ENCODE results near the gene CAMK1D. TPM values are rescaled to one million over a fixed set of nuclear protein-coding genes. Genes with fewer than 3 reads are reported as not detected.

The CAMK1D gene
- total RNA-seq, 1 experiment from 2014 or later, result 6.0 TPM

DNA sequence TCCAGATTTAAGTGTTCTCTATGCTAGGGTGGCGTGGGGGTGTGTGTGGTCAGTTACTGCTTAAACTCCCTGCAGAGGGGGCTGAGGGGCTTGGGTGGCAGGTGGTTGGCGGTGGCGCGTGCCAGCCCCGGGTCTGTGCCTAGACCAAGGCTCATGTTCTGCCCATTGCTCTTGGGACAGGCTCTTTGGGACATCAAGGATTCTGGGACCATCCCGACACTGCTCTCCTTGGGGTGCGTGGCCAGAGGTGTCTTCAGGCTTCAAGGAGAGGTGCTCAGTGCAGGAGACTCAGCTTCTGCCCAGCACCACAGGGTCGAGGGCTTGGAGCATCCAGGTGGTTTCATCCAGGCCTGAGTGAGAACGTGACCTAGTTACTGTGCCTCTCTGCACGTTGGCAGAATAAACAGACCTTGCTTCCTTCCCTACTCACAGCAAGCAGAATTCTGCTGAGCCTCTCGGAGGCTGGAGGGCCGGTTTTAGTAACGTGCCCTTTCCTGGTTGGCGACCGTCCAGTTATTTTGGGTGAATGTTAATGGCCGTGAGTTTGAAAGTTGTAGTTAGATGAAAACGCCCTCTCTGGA lies 39.9 kb downstream of the CAMK1D start:
- no peak for TF ChIP-seq EZH2 (IDR thresholded peaks at IDR 0.05; ENCODE audit: low read depth)
- TF ChIP-seq, protein P1, sequence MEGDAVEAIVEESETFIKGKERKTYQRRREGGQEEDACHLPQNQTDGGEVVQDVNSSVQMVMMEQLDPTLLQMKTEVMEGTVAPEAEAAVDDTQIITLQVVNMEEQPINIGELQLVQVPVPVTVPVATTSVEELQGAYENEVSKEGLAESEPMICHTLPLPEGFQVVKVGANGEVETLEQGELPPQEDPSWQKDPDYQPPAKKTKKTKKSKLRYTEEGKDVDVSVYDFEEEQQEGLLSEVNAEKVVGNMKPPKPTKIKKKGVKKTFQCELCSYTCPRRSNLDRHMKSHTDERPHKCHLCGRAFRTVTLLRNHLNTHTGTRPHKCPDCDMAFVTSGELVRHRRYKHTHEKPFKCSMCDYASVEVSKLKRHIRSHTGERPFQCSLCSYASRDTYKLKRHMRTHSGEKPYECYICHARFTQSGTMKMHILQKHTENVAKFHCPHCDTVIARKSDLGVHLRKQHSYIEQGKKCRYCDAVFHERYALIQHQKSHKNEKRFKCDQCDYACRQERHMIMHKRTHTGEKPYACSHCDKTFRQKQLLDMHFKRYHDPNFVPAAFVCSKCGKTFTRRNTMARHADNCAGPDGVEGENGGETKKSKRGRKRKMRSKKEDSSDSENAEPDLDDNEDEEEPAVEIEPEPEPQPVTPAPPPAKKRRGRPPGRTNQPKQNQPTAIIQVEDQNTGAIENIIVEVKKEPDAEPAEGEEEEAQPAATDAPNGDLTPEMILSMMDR (conservative IDR thresholded peaks at IDR 0.05), result no peak
- Histone ChIP-seq H3K9me2 (ENCODE audit: insufficient read depth) (no peaks in the 10 kb centered on the region), H2AFZ (no peak overlapping the region), H3K4me1 (replicated peaks; ENCODE audit: insufficient read depth) (no peaks in the 10 kb centered on the region), H3K27ac (no peak overlapping the region), H4K20me1 (ENCODE audit: insufficient read depth) (no peaks in the 10 kb centered on the region), H3F3A (ENCODE audit: insufficient read depth, low read depth) (no peaks in the 10 kb centered on the region), H3K4me2 (no peak overlapping the region), H3K4me3 (no peak overlapping the region), H3K27me3 (ENCODE audit: insufficient read depth, low read depth) (no peaks in the 10 kb centered on the region), H3K79me2 (ENCODE audit: low read depth) (peaks cover 7% of the 10 kb centered on the region; the same call in 1 of the 2 replicates), H3K9me3 (ENCODE audit: insufficient read depth, low read depth) (no peaks in the 10 kb centered on the region), H3K36me3 (ENCODE audit: low read depth) (no peaks in the 10 kb centered on the region)
- ChIA-PET CTCF (no interaction called here), POLR2A (ENCODE audit: unreplicated experiment) (no interaction called here)
- peak; percentile 36 to 48 for DNase-seq
- intact Hi-C loops (cut with micrococcal nuclease; ENCODE audit: unreplicated experiment), result no loop called here
- no TSS peak for BruUV-seq (replicated peaks)

DNA sequence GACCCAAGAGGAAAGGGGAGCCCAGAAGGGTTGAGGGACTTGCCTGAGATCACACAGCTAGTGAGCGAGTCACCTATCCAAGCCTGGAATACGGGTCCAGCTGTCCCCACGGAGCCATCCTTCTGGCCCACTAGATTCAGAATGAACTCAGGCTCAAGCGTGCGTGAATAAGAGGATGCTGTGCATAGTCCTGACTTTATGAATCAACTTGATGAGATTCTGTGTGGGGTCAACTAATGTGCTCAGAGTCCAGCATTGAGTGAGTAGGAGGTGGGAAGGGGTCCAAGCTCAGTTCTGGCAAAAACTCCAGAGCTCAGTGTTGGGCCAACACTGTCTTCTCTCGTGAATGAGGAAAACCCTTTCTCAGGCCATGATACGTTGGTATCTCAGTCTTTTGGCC lies 41.4 kb downstream of the CAMK1D start:
- no peaks in the 10 kb centered on the region for H3K36me3 ChIP-seq (ENCODE audit: low read depth)
- ChIA-PET POLR2A (ENCODE audit: unreplicated experiment) (no interaction called here), CTCF (no interaction called here)
- no peaks in the 10 kb centered on the region for H4K20me1 ChIP-seq (ENCODE audit: insufficient read depth)
- H3K4me3 ChIP-seq, result no peak overlapping the region
- TF ChIP-seq, protein P1 (conservative IDR thresholded peaks at IDR 0.05), result no peak
- no peaks in the 10 kb centered on the region for H3K9me3 ChIP-seq (ENCODE audit: insufficient read depth, low read depth)
- H2AFZ ChIP-seq, result no peak overlapping the region
- DNase-seq, result no peak
- H3K27ac ChIP-seq, result no peak overlapping the region
- H3K4me2 ChIP-seq, result no peak overlapping the region
- no peaks in the 10 kb centered on the region for H3K4me1 ChIP-seq (replicated peaks; ENCODE audit: insufficient read depth)
- H3K27me3 ChIP-seq (ENCODE audit: insufficient read depth, low read depth), result no peaks in the 10 kb centered on the region
- BruUV-seq (replicated peaks), result no TSS peak
- intact Hi-C loops (cut with micrococcal nuclease; ENCODE audit: unreplicated experiment), result no loop called here
- H3K9me2 ChIP-seq (ENCODE audit: insufficient read depth), result no peaks in the 10 kb centered on the region
- H3F3A ChIP-seq (ENCODE audit: insufficient read depth, low read depth), result no peaks in the 10 kb centered on the region
- 0 out of 2 replicates have a peak, but pooled peaks cover 4% of the 10 kb centered on the region for H3K79me2 ChIP-seq (ENCODE audit: low read depth)

DNA sequence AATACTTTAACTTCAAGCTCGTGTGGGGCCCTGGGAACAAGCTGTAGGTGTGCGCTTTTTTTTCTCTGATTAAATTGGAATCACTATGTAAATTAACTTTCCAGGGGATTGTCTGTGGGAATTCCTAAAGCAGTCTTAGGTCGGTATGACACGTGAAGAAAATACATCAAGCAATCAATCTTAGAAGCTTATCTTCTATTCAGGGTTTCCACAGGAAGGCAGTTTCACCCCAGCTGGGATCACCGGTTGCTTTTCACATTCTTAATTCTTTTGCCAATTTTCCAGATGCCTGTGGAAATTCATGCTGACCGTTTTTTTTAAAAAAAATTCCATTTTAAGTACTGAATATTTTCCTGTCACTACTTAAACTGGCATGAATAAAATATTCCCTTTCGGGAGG lies 41.9 kb downstream of the CAMK1D start:
- ChIA-PET CTCF (interaction anchor here (0.6 kb wide), 1 partner anchor 9 kb away, joined by 3 read pairs; no protein-coding TSS in a partner anchor), POLR2A (ENCODE audit: unreplicated experiment) (interaction anchor here (0.6 kb wide), 1 partner anchor 28 kb away, joined by 6 read pairs; no protein-coding TSS in a partner anchor)
- Histone ChIP-seq H3K27ac (no peak overlapping the region), H3K9me2 (ENCODE audit: insufficient read depth) (no peaks in the 10 kb centered on the region), H3K36me3 (ENCODE audit: low read depth) (no peaks in the 10 kb centered on the region), H4K20me1 (ENCODE audit: insufficient read depth) (no peaks in the 10 kb centered on the region), H3K4me1 (replicated peaks; ENCODE audit: insufficient read depth) (no peaks in the 10 kb centered on the region), H3K79me2 (ENCODE audit: low read depth) (0 out of 2 replicates have a peak, but pooled peaks cover 4% of the 10 kb centered on the region), H3F3A (ENCODE audit: insufficient read depth, low read depth) (no peaks in the 10 kb centered on the region), H3K27me3 (ENCODE audit: insufficient read depth, low read depth) (no peaks in the 10 kb centered on the region), H3K4me3 (no peak overlapping the region), H3K9me3 (ENCODE audit: insufficient read depth, low read depth) (no peaks in the 10 kb centered on the region), H2AFZ (no peak overlapping the region), H3K4me2 (no peak overlapping the region)
- BruUV-seq (replicated peaks), result no TSS peak
- TF ChIP-seq, protein P1 (conservative IDR thresholded peaks at IDR 0.05), result no peak
- TF ChIP-seq EZH2 (IDR thresholded peaks at IDR 0.05; ENCODE audit: low read depth), result no peak
- intact Hi-C loops (cut with micrococcal nuclease; ENCODE audit: unreplicated experiment), result no loop called here
- DNase-seq, result no peak

Data from PC-9 (cell line).